HG03060 (cell line): ENCODE measurements around the gene ARHGDIG.
"Not testable (repeated sequence)": the region's sequence is repeated elsewhere in the genome, so short reads cannot be mapped to it uniquely, and the experiment has no call there.

ENCODE experiments used
- ATAC-seq: cut with Tn5 transposase; IDR thresholded peaks from one replicate; pipeline ENCODE4 v1.9.1; 2021; ENCODE audit warnings: low read depth, moderate number of reproducible peaks; ENCODE audit not compliant: unreplicated experiment

The ARHGDIG gene

DNA sequence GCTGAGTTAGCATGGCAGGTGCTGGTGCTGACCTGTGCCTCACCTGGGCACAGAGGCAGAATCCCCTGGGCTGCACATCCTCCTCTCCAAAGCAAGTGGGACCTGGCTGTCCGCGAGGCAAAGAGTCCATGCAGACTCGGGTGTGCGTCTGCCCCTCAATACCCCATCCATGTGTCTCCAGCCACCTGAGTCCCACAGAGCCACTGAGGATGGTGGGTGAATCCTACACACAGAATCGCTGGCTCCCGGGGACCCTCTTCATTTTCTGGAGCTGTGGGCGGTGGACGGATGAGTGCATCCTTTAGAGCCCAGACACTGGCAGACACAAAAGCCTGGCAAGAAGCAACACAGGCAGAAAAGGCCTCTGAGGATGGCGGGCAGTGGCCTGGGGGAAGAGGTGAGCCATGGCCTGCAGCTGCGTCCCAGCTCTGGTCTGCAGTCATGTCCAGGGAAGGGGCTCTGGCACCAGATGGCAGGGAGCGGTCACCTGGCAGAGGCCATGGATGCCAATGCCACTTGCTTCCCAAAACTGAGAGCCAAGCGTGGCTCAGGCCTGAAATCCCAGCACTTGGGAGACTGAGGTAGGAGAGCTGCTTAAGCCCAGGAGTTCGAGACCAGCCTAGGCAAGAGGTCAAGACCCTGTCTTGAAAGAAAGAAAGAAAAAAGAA is 42.2 kb downstream of the ARHGDIG start:
- ATAC-seq, result no peak

DNA sequence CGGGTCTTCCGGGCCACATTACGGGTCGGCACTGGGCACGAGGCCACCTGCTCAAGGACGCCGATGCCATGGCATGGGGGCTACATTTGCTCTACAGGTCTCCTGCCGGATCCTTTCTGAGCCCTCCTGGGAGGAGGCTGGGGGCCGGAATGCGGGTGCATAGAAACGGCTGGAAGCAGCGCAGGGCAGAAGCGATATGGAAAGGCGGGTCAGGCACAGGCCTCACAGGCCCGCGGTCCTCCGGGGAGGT is 43.7 kb downstream of the ARHGDIG start:
- no peak for ATAC-seq

DNA sequence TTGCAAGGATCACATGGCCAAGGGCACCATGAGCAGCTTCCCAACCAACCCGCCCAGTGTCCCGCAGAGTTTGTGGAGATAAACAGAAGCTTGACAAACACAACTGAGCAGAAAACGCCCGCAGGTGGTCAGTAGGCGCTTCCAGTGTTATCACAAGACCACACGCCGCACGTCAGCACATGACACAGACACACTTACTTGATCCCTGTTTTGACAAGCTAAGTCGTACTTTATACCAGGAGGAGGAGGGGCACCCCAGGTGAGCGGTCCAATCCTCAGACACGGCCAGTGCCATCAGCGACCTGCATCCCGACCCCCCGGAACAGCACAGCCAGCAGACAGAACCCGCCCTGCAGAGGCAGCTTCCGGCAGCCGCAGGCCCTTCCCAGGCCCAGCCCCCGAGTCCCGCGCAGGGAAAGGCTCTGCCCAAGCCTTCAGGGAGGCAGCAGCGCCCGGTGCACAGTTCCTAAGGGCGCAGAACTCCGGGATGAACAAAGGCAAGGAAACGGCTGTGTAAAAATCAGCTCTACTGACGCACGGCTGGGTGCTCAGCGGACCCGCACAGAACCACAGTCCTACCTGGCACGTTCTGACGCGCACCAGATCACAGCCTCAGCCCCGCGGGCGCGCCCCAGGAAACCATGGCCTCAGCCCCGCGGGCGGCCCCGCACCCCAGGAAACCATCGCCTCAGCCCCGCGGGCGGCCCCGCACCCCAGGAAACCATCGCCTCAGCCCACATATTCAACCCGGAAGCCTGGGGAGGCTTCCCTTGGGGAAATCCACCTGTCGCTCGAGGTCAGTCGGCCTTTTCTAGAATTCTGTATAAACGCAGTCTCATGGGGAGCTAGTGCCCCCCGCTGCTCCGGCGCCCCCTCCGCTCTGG is 44.3 kb downstream of the ARHGDIG start:
- ATAC-seq, result no peak

DNA sequence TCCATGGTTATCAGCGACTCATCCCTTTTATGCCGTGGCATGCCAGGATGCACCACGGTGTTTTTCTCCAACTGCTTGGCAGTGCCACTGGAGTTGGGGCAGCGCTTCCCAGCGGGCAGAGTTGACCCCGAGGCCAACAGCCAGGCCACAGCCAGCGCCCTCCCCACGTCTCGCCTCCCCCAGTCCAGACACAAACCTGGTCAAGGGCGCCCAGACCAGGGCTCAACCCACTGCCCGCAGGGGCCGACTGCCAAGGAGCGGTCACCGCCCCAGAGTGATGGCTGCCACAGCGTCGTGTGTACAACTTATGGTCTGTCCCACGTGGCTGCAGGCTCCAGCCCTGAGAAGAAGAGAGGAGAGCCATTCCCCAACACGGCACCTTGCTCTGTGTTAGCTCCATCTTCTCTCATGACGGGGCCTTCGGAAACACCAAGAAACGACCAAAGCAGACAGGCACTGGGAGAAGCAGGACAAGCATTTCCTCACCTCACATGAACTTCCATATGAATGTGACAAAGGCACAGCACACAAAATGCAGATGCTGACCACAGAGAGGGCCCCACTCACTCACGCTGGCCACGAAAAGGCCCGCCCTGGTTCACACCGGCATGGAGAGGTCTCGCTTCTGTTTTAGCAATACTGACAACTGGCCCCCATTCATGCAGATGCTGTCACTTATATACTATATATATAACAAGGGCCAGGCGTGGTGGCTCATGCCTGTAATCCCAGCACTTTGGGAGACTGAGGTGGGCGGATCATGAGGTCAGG is 45.2 kb downstream of the ARHGDIG start:
- no peak for ATAC-seq

DNA sequence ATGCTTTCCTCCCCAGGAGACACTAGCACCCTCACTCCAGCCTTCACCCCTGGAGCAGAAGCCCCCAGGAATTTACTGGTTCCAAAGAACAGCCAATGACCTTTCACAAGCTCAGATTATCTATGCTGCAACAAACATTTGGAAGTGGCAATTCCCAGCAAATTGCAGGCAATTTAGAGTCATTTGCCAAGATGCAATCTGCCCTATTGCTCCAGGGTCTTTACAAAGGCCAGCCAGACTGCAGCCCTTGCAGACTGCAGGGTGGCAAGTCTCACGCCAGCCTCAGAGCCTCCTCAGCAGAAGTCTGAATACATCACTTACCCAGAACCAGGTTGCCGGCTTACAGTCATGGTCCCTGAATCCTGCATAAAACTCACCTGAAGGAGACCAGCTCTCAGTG is 50.4 kb downstream of the ARHGDIG start:
- no peak for ATAC-seq

DNA sequence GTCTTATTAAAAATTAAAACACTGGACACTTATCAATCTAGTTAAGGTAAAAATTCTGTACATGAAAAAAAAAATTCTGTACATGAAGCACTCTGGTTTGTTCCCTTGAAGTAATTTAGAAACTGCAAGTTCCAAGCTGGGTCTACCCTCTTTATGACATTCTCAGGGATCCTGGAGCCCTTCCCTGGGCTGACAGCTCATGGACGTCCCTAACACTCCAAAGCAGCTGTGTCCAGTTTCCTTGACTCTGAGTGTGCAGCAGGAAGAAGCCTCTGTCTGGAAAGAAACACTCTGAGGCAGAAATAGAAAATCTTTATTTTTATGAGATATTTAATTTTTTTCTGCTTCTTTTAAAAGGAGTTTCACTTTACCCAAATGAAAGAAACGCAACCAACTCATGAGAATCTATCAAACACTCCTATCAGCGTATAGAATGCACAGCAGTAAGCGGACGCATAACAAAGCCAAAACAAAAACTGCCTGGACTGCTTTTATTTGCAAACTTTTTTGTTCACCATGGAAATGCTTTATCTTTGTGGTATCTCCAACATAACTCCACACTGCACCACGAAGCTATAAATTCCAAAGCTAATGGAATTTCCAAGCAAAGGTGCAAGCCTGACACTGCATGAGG is 50.9 kb downstream of the ARHGDIG start:
- not testable (repeated sequence) for ATAC-seq
